Measurements from ENCODE around the gene EFL1.

DNA sequence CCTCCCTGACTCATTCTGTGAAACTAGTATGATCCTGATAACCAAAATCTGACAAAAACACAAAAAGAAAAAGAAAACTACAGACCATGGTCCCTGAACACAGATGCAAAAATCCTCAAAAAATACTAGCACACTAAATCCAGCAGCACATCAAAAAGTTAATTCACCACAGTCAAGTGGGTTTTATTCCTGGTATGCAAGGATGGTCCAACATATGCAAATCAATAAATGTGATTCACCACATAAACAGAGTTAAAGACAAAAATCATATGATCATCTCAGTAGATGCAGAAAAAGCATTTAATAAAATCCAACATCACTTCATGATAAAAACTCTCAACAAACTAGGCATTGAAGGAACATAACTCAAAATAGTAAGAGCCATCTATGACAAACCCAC is 12.9 kb upstream of the EFL1 start:
- no peak for TF ChIP-seq CEBPB (IDR thresholded peaks at IDR 0.05)
- TF ChIP-seq TAF1 (IDR thresholded peaks at IDR 0.05; ENCODE audit: low read depth) = no peak
- no peak for TF ChIP-seq CREB1 (IDR thresholded peaks at IDR 0.05; ENCODE audit: low read depth)
- no peak for TF ChIP-seq FOXM1 (IDR thresholded peaks at IDR 0.05; ENCODE audit: borderline replicate concordance, low read depth)
- TF ChIP-seq RAD21 (IDR thresholded peaks at IDR 0.05; ENCODE audit: low read depth) = no peak
- TF ChIP-seq, protein P1, sequence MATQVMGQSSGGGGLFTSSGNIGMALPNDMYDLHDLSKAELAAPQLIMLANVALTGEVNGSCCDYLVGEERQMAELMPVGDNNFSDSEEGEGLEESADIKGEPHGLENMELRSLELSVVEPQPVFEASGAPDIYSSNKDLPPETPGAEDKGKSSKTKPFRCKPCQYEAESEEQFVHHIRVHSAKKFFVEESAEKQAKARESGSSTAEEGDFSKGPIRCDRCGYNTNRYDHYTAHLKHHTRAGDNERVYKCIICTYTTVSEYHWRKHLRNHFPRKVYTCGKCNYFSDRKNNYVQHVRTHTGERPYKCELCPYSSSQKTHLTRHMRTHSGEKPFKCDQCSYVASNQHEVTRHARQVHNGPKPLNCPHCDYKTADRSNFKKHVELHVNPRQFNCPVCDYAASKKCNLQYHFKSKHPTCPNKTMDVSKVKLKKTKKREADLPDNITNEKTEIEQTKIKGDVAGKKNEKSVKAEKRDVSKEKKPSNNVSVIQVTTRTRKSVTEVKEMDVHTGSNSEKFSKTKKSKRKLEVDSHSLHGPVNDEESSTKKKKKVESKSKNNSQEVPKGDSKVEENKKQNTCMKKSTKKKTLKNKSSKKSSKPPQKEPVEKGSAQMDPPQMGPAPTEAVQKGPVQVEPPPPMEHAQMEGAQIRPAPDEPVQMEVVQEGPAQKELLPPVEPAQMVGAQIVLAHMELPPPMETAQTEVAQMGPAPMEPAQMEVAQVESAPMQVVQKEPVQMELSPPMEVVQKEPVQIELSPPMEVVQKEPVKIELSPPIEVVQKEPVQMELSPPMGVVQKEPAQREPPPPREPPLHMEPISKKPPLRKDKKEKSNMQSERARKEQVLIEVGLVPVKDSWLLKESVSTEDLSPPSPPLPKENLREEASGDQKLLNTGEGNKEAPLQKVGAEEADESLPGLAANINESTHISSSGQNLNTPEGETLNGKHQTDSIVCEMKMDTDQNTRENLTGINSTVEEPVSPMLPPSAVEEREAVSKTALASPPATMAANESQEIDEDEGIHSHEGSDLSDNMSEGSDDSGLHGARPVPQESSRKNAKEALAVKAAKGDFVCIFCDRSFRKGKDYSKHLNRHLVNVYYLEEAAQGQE (IDR thresholded peaks at IDR 0.05; ENCODE audit: low read depth) = no peak
- TF ChIP-seq ZBTB7A (IDR thresholded peaks at IDR 0.05; ENCODE audit: low read depth) = no peak
- TF ChIP-seq, protein P2, sequence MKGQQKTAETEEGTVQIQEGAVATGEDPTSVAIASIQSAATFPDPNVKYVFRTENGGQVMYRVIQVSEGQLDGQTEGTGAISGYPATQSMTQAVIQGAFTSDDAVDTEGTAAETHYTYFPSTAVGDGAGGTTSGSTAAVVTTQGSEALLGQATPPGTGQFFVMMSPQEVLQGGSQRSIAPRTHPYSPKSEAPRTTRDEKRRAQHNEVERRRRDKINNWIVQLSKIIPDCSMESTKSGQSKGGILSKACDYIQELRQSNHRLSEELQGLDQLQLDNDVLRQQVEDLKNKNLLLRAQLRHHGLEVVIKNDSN (IDR thresholded peaks at IDR 0.05) = no peak
- TF ChIP-seq, protein P3, sequence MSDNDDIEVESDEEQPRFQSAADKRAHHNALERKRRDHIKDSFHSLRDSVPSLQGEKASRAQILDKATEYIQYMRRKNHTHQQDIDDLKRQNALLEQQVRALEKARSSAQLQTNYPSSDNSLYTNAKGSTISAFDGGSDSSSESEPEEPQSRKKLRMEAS (IDR thresholded peaks at IDR 0.05) = no peak

Data from Ishikawa (cell line).